ENCODE measurements around the gene ENTPD2. TPM values are rescaled to one million over a fixed set of nuclear protein-coding genes. Genes with fewer than 3 reads are reported as not detected.

The ENTPD2 gene
- total and polyA plus RNA-seq, 2 donors (not counting 1 experiment from before 2014, with no cell fraction given): not detected

- no peaks in the 10 kb centered on the region for H3K79me2 ChIP-seq (ENCODE audit: control insufficient read depth, insufficient read depth, low read length)
- TF ChIP-seq CTCF (IDR thresholded peaks at IDR 0.05): peak; percentile 78
- no peak for TF ChIP-seq EZH2 (IDR thresholded peaks at IDR 0.05; ENCODE audit: borderline replicate concordance, insufficient read depth, low read depth, low read length, poor library complexity, severe bottlenecking)
- no peak overlapping the region for H2AFZ ChIP-seq (ENCODE audit: insufficient read depth, low read depth, low read length, poor library complexity, severe bottlenecking)
- CTCF ChIA-PET: interaction anchor here (0.6 to 6.7 kb wide), 24 partner anchors 9 to 741 kb away, joined by 3 to 61 read pairs (median 5); partner anchors contain the start of genes ABCA2, MAN1B1, NPDC1 and TMEM141
- H3K4me3 Mint-ChIP-seq: peak overlapping the region; percentile 57
- ATAC-seq (ENCODE audit: low read depth): peak; percentile 64
- no peaks in the 10 kb centered on the region for H3K9me3 Mint-ChIP-seq (ENCODE audit: insufficient read depth)
- H3K27ac Mint-ChIP-seq: peak overlapping the region; percentile 78
- POLR2A ChIA-PET: interaction anchor here (0.6 to 1.6 kb wide), 6 partner anchors 9 to 169 kb away, joined by 3 to 7 read pairs (median 4); partner anchors contain the start of genes MAN1B1, PAXX and UAP1L1
- H3K27ac ChIP-seq (ENCODE audit: low read length in 2 of 2): no peak overlapping the region
- peaks cover 8% of the 10 kb centered on the region for H4K20me1 ChIP-seq (ENCODE audit: control insufficient read depth, insufficient read depth, low read length, poor library complexity, severe bottlenecking)
- peaks cover 6% of the 10 kb centered on the region for H3K27me3 Mint-ChIP-seq
- no peak overlapping the region for H3K9ac ChIP-seq (ENCODE audit: low read length)
- H3K36me3 ChIP-seq (replicated peaks in 1 of 2; ENCODE audit: control extremely low read depth in 1 of 2, control insufficient read depth in 1 of 2, extremely low read depth in 1 of 2, insufficient read depth in 2 of 2, low read length in 1 of 2): no peaks in the 10 kb centered on the region
- 87% methylated on average over 8 of the region's 12 CpGs for WGBS (ENCODE audit: insufficient coverage)
- H3K4me2 ChIP-seq (replicated peaks; ENCODE audit: low read depth, low read length, poor library complexity, severe bottlenecking): peak overlapping the region; percentile 18
- H3K4me3 ChIP-seq (ENCODE audit: control extremely low read depth in 1 of 5, extremely low read depth in 1 of 5, insufficient read depth in 1 of 5, low read depth in 2 of 5, low read length in 4 of 5): no peak overlapping the region
- peaks cover 0 to 15% (median 1%) of the 10 kb centered on the region in 4 experiments for H3K27me3 ChIP-seq (replicated peaks in 1 of 4; ENCODE audit: control extremely low read depth in 1 of 4, control insufficient read depth in 3 of 4, insufficient read depth in 4 of 4, low read length in 3 of 4)
- peaks cover 0 to 7% (median 0%) of the 10 kb centered on the region in 3 donors for H3K9me3 ChIP-seq (ENCODE audit: control extremely low read depth in 1 of 3, control insufficient read depth in 2 of 3, insufficient read depth in 1 of 3, low read length in 2 of 3)
- peaks cover 15 to 35% of the 10 kb centered on the region in 2 donors for H3K4me1 ChIP-seq (ENCODE audit: control insufficient read depth in 2 of 2, insufficient read depth in 2 of 2, low read length in 2 of 2)
- peak; percentile 92 for DNase-seq
- intact Hi-C loops (cut with micrococcal nuclease): loop anchor here (1.0 kb wide), 1 partner anchor 22 kb away; the partner anchor contains the start of gene NPDC1
- H3K4me1 Mint-ChIP-seq: peaks cover 19% of the 10 kb centered on the region
Observed at GRCh38 chr9:137067860-137068538, 14.1 kb upstream of the ENTPD2 start.
